C1 segment of cervical spinal cord (tissue), 14 donors: ENCODE data around the gene CDK17.
A peak's percentile ranks its signal among the peaks of the same experiment; 100 is the strongest.

Experiments
- DNase-seq, 14 donors: peaks; one replicate each; lab custom pipeline; 2025; lab: John Stamatoyannopoulos, UW

Gene CDK17

DNA sequence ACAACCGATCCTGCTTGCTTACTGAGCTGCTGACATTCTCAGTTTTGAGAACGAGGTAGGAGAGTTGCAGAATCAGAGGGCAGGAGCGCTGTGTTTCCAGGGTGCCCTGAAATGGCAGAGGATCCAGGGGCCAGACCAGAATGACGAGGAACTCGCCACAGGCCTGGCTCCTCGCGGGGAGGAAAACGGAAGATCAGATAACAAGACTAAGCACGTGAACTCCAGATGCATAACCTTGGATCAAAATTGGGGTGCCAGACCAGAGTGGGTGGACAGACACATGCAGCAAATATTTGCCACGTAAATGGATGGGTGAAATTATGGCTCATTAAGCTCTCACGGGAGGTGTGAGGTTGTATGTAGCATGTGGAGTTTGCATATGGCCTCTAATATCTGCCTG is 159.6 kb downstream of the CDK17 start:
- no peak for DNase-seq

DNA sequence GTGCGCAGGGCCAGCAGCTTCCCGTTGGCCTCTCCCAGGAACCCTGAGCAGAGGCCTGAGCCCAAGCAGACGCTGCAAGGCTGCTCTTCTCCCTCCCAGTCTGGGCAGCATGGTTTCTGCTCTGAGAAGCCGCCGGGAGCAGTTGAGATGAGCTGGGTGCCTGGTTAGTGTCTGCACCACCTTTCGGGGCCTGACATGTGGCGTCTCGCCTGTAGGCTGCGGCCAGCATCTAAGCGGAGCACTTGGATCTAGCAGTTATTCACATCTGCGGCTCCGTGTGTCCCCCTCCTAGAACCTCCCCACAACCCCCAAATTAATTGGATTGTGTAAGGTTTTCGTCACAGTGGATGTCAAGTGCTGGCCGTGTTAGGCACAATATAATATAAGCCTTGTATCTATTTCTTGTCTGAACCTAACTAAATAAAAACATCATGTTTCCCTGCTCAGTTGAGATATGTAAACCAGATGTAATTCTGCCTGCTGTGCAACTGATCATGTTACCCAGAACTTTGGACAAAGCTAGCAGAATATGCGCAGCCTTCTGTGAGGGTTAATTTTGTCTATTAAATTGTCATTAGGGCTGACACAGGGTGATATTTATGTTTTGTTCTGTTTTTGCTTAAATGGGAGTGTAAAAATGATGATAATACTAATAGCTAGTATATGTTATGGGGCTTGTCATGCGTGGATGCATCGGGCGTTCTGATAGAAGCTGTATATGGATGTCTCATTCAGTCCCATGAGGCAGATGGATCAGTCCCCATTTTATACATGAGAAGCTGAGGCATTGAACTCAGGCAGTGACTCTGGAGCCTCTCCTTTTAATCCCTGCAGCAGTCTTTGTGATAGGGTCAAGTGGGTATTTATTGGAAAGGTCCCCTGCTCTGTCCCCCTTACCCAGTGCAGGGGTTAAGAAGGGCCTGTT is 160.3 kb downstream of the CDK17 start:
- peak in 1 of 14 donors; percentile 51 for DNase-seq

DNA sequence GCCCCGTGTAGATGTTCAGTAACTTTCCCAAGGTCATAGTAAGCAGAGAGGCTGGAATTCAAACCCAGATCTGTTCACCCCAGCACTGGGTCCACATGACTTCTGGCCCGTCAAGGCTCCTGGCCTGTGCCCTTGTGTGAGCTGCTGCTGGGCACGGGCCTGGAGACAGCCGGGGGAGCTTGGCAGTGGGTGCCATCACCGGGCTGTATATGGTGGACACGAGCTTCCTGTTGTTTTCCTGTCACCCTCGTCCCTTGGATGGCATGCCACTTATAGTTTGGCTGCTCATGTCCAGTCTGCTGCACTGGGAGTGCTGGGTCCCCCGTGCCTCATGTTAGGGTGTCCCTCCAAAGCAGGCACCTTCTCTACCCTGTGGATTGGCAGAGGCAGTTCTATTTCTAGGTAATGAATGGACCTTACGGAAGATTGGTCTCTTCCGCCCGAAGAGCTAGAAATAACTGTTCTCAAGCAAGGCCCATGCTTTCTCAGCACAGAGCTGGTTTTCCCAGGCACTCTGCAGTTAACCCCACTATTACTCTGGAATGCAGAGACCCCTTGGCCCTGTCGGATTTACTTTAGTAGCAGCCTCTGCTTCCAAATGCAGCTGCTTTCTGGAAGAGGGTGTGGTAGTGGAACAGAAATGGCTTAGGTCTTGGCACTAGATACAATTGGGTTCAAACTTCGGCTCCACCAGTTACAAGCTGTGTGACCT is 161.7 kb downstream of the CDK17 start:
- peak in 1 of 14 donors; percentile 16 for DNase-seq

DNA sequence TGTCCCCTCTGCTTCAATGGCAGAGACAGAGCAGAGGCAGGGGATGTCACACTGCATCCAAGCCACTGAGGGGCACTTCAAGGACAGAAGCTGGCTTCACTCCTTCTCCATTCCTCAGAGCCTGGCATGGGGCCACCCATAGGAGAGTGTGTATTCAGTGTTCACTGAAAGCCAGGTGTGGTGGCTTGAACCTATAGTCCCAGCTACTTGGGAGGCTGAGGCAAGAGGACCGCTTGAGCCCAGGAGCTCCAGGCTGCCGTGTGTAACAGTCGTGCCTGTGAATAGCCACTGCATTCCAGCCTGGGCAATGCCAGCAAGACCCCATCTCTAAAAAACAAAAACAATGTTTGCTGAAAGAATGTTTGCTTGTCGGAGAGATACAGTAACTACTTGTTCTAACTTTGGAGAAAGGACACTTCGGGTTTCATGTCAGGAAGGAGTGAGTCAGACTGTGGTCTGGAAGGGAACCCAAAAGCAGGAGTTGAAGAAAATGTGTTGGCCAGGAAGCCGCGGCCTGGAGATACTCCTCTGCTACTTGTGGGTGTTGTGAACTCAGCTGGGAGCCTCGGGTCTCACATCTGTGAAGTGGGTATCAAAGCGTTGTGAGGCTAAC is 162.7 kb downstream of the CDK17 start:
- peak in 1 of 14 donors; percentile 67 for DNase-seq

DNA sequence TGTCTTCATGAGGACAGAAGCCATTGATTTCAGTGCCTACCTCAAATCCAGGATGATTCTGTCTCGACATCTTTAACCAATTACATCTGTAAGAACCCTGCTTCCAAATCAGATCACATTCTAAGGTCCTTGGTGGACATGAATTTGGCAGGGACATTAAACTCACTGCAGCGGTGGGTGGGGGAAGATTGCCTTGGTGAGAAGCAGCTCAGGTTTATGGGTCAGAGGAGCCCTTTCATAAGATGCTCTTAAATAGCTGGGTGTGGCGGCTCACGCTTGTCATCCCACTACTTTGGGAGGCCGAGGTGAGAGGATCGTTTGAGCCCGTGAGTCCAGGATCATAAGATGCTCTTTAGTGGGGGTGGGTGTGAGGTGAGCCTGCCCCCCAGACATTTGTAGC is 163.2 kb downstream of the CDK17 start:
- DNase-seq: no peak

DNA sequence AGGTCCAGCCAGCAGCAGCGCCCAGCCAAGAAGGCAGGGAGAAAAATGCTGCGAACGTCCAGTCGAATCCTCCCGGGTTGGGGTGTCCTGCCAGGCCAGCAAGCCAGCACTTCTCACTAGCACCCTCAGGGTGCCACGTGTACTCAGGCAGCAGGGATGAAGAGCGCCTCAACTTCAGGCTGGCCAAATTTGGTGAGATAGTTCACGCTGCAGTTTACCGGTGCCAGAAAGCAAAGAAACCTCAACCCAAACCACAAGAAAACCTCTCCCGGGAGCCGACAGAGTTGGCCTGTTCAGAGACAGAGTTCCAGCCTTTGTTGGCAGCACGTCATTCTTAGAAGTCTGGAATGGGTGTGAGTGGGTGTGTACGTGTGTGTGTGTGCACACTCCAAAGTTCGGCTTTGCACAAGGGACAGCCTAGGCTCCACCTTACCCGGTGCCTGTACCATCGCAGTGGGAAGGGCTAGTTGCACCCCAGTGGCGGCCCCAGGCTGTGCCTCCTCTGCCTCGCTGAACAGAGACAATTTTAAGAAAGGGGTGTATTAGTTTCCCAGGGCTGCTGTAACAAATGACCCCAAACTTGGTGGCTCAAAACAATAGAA is 163.9 kb downstream of the CDK17 start:
- peak in 1 of 14 donors; percentile 27 for DNase-seq

DNA sequence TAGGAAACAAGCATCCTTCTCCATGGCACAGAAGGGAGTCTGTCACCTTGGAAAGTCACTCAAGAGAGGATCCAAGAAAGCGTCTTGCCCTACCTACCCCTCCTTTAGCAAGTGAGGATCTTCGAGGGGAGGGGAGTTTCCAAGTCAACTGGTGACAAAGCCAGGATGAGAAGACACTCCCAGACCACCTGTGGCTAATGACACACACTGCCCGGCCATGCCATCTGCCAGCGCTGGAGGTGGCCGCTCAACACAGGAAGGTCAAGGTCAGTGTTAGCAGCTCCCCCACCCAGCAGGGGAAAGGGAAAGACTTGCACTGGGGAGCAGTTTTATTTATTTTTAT is 164.8 kb downstream of the CDK17 start:
- DNase-seq: peak in 2 of 14 donors; percentile 24 to 87

DNA sequence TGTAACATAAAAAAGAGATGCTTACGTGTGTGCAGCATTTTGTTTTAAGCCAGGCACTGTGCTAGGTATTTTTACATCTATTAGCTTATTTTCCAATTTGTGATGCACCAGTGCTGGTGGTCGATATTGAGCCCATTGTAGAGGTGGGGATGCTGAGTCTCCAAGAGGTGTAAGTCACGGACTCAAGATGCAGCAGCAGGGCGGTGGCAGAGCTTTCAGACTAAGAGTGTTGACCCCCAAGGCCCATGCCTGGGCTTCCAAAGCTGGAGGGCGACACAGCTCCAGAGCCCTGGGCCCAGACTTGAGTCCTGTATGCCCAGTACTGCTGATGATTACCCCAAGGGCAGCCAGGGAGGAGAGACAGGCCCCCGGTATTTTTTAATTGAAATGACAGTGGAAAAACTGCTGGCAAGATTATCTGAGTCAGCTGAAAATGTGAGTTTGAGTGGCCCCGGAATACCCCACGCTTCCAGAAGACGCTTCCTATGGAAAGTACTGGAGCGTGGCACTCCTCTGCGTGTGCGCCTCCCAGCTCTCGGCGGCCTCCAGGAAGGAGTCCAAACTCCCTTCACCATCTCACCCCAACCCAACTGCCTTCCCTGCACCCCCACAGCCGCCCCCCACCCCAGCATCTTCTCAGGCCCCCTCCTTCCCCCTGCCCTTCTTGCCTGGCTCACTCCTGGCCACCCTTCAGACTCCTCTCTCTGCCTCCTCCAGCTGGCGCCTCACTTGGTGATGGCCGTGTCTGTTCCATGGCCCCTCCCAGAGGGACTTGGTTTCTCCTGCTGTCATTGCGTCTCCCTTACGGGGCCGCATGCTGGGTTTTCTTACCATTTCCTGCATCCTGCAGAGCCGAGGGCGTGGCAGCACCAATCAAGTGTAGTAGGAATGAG is 165.4 kb downstream of the CDK17 start:
- DNase-seq: peak in 1 of 14 donors; percentile 77

DNA sequence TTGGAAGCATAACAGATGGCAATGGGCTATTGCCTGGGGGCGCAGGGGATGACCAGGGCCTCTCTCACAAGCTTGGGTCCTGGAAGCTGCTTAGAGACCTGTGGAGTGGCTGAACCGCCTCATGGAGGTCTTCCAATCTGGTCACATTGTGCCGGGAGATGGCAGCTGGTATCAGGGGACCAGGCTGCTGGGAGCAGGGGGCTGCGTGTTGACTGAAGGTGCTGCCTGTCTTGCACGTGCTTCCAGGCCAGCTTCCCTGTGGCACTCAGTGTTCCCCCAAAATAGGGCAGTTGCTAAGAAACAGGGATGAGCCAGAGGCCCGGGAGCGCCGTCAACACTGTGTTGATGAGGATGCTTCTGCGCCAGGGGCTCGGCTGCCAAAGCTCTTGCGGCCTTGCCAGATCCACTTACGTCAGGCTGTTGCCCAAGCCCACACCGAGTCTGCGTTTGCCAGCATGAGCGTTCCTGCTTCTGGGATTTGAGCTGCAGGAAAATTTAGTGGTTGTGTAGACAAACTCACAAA is 166.2 kb downstream of the CDK17 start:
- DNase-seq: peak in 13 of 14 donors; percentile 39 to 100 (median 82)

DNA sequence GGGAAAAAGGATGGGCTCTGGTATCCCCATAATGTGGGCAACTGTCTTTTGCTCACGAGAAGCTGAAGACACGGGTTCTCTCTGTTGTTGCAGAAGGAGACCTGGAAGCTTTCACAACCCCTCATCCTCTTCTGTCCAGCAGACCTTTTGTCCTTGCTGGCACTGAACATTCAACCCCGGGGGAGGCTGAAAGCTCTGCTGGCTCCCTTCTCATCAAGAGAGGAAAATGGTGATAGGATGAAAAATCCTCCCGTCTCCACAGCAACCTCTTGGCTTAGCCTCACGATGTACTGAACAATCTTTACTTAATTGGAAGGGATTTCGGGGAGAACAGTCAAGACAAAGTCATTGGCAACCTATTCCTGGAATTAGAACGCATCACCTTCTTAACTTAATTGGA is 167.1 kb downstream of the CDK17 start:
- peak in 7 of 14 donors; percentile 20 to 81 (median 39) for DNase-seq

DNA sequence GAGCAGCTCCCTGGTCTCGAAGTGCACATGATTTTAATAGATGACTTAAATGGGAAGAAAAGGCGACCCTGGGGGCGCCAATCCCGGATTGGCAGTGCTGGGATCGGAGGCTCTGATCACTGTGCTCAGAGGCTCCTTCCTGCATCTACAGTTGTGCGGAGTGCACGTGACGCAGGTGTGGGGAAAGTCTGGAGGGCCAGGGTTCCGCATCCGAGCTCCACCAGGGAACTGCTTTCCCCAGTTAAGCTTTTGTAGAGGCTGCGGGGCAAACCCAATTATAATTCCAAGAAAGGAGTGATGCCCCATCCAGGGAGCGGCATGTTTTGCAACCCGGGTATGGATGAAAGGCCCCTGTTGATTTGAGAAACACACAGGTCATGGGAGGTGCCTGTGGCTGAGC is 169.6 kb downstream of the CDK17 start:
- peak in 1 of 14 donors; percentile 19 for DNase-seq

DNA sequence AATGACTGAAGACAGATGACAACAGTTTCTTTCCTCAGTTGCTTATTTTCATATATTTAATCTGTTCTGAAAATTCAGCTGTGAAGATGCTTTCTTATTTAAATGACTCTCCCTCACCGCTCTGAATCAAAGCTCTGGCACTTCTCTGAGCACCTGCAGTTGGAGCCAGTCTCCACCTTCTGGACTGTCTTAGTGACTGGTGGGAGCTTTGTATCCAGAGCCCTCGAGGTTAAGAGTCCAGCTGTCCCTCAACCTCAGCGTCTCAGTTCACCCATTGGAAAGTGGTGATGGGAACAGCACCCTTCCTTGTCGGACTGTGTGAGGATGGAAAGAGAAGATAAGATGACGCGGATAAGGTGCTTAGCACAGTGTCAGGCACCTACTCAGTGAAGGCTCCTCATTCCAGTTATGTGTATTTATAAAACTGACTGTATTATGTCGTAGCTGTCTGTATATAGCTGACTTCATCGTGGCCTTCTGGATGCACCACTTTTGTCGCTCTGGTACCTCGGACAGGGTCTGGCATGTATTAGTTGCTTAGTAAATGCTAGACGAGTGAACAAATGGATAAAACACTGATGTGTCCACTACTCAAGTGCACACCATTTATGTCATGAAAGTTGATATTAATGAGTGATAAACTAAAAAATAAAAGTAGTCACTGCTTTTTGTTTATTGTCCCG is 171.5 kb downstream of the CDK17 start:
- peak in 1 of 14 donors; percentile 68 for DNase-seq
